Peyer's patch (tissue), 4 donors: Measurements from ENCODE around the gene GPR162.

Experiments
- CTCF ChIP-seq, 6 experiments: fragments of 450-650 bp in 4 of 6; fragments of 200-600 bp in 2 of 6; sonication (generic) in 1 of 6; IDR thresholded peaks; one replicate each; pipeline ENCODE4 v1.5.1; 2017 to 2019; ENCODE audit warnings: antibody characterized with exemption in 6 of 6, mild to moderate bottlenecking in 3 of 6, moderate library complexity in 1 of 6
- POLR2A ChIP-seq, 2 donors: fragments of 450-650 bp; IDR thresholded peaks; one replicate each; pipeline ENCODE4 v1.5.1; 2017; ENCODE audit warnings: antibody characterized with exemption in 2 of 2, mild to moderate bottlenecking in 2 of 2, moderate library complexity in 2 of 2

GRCh38 chr12:6860116-6860515 lies 38.5 kb downstream of the GPR162 start:
- TF ChIP-seq CTCF (IDR thresholded peaks at IDR 0.05): no peak
- no peak for TF ChIP-seq POLR2A (IDR thresholded peaks at IDR 0.05)
